HS-27A (cell line): Measurements from ENCODE around the gene OGT.
"Not testable (repeated sequence)": the region's sequence is repeated elsewhere in the genome, so short reads cannot be mapped to it uniquely, and the experiment has no call there.

Source experiments
- DNase-seq: peaks from one replicate; pipeline ENCODE4 v3.0.0-alpha.2; 2012; ENCODE audit warnings: low read depth, missing footprints

Gene OGT

GRCh38 chrX:71586929-71587328 lies 54.0 kb downstream of the OGT start:
- DNase-seq: no peak

- not testable (repeated sequence) for DNase-seq
These were observed 60.3 kb downstream of the OGT start for GRCh38 chrX:71593210-71593609.

GRCh38 chrX:71599965-71600364 lies 67.1 kb downstream of the OGT start:
- DNase-seq: no peak

- no peak for DNase-seq
These were observed 70.7 kb downstream of the OGT start for GRCh38 chrX:71603618-71604017.

GRCh38 chrX:71604141-71604540 lies 71.2 kb downstream of the OGT start:
- DNase-seq: no peak

GRCh38 chrX:71604796-71605568 lies 72.1 kb downstream of the OGT start:
- no peak for DNase-seq

GRCh38 chrX:71606536-71607216 lies 73.8 kb downstream of the OGT start:
- no peak for DNase-seq

GRCh38 chrX:71607488-71607887 lies 74.6 kb downstream of the OGT start:
- no peak for DNase-seq

- DNase-seq: no peak
These were observed 76.3 kb downstream of the OGT start for GRCh38 chrX:71609095-71609750.

- not testable (repeated sequence) for DNase-seq
These were observed 78.8 kb downstream of the OGT start for GRCh38 chrX:71611736-71612135.

- no peak for DNase-seq
These were observed 79.4 kb downstream of the OGT start for GRCh38 chrX:71612256-71612655.

GRCh38 chrX:71615056-71615455 lies 82.2 kb downstream of the OGT start:
- DNase-seq: no peak

GRCh38 chrX:71615954-71616353 lies 83.0 kb downstream of the OGT start:
- no peak for DNase-seq

- DNase-seq: no peak
These were observed 84.0 kb downstream of the OGT start for GRCh38 chrX:71616672-71617529.

- DNase-seq: no peak
These were observed 84.8 kb downstream of the OGT start for GRCh38 chrX:71617742-71618141.

- DNase-seq: no peak
These were observed 85.4 kb downstream of the OGT start, which contains the start of gene CXCR3 for GRCh38 chrX:71618303-71618721. Gene CXCR3 (minus strand): TSS chrX:71618511. CDS start chrX:71618449, 62 bp downstream.

GRCh38 chrX:71618787-71619186 lies 85.9 kb downstream of the OGT start:
- DNase-seq: no peak

- DNase-seq: no peak
These were observed 86.3 kb downstream of the OGT start for GRCh38 chrX:71619193-71619592.

- DNase-seq: no peak
These were observed 87.1 kb downstream of the OGT start for GRCh38 chrX:71619986-71620385.

- DNase-seq: no peak
These were observed 88.7 kb downstream of the OGT start for GRCh38 chrX:71621603-71622002.

- no peak for DNase-seq
These were observed 89.2 kb downstream of the OGT start for GRCh38 chrX:71622032-71622575.
